Panc1 (cell line): ENCODE results near the gene ANO1. TPM values are rescaled to one million over a fixed set of nuclear protein-coding genes. Genes with fewer than 3 reads are reported as not detected.
A peak's percentile ranks its signal among the peaks of the same experiment; 100 is the strongest.

Experiments
- ATAC-seq: fragments of 200-7000 bp; cut with Tn5 transposase; 2 replicates; pipeline ENCODE4 v1.9.1; 2020; ENCODE audit warnings: mild to moderate bottlenecking, moderate library complexity
- Bru-seq: library from RNA; stranded (reverse); fragments of 400-500 nt; gene quantifications from one replicate; lab custom pipeline; 2021; lab: Mats Ljungman, UMichigan
- BruChase-seq, 2 experiments: library from RNA; stranded (reverse); fragments of 400-500 nt; gene quantifications; one replicate each; lab custom pipeline; 2021; lab: Mats Ljungman, UMichigan
- BruUV-seq: library from RNA; stranded (reverse); fragments of 400-500 nt; replicated peaks from 2 replicates; lab custom pipeline; 2021; lab: Mats Ljungman, UMichigan
- CTCF ChIA-PET: fragments of 300-600 bp; sonication (Branson Sonifier 250); formaldehyde crosslinking; loops from one replicate; lab custom pipeline; 2022; ENCODE audit warnings: antibody characterized with exemption; lab: Charles Lee
- POLR2A ChIA-PET: fragments of 300-600 bp; sonication (Branson Sonifier 250); formaldehyde crosslinking; loops from one replicate; lab custom pipeline; 2022; ENCODE audit warnings: antibody characterized with exemption; lab: Charles Lee
- DNase-seq: peaks from one replicate; pipeline ENCODE4 v3.0.0-alpha.2; 2010; ENCODE audit warnings: low read depth, low spot score
- H3K27ac ChIP-seq: 2 replicates; pipeline ENCODE4 v1.5.1; 2011; ENCODE audit warnings: mild to moderate bottlenecking, low read length, inconsistent platforms
- H3K27me3 ChIP-seq: fragments of 200-500 bp; sonication (Bioruptor generic); 2 replicates; pipeline ENCODE4 v1.6.0; 2014; ENCODE audit warnings: low read length, inconsistent platforms; ENCODE audit not compliant: control insufficient read depth, insufficient read depth
- H3K36me3 ChIP-seq: fragments of 200-500 bp; sonication (Bioruptor generic); 2 replicates; pipeline ENCODE4 v1.5.1; 2014; ENCODE audit warnings: inconsistent platforms, mild to moderate bottlenecking, low read length, moderate library complexity; ENCODE audit not compliant: control insufficient read depth, insufficient read depth
- H3K4me1 ChIP-seq: 2 replicates; pipeline ENCODE4 v1.5.1; 2011; ENCODE audit warnings: inconsistent platforms, mild to moderate bottlenecking, low read length, moderate library complexity; ENCODE audit not compliant: control insufficient read depth, insufficient read depth
- H3K4me3 ChIP-seq, 2 experiments: 2 replicates each; pipeline ENCODE4 v1.5.1; 2011 to 2012; ENCODE audit warnings: low read depth in 2 of 2, low read length in 2 of 2, mild to moderate bottlenecking in 2 of 2, inconsistent platforms in 1 of 2, moderate library complexity in 1 of 2
- H3K9me3 ChIP-seq: fragments of 200-500 bp; sonication (Bioruptor generic); 2 replicates; pipeline ENCODE4 v1.5.1; 2014; ENCODE audit warnings: low read depth, mild to moderate bottlenecking, inconsistent platforms, low read length, moderate library complexity; ENCODE audit not compliant: control insufficient read depth, insufficient read depth
- POLR2AphosphoS5 ChIP-seq: IDR thresholded peaks from 2 replicates; pipeline ENCODE4 v1.6.1; 2012; ENCODE audit warnings: mild to moderate bottlenecking, low read depth, low read length, moderate library complexity
- SIN3A ChIP-seq: IDR thresholded peaks from 2 replicates; pipeline ENCODE4 v1.6.1; 2012; ENCODE audit warnings: low read depth, mild to moderate bottlenecking, low read length, moderate library complexity, borderline replicate concordance; ENCODE audit not compliant: insufficient read depth
- TCF7L2 ChIP-seq: IDR thresholded peaks from 2 replicates; pipeline ENCODE4 v1.6.1; 2011; ENCODE audit warnings: mild to moderate bottlenecking, low read depth, low read length, inconsistent platforms
- in situ Hi-C: cut with HindIII; loops from 2 replicates; pipeline ENCODE4 v1.10.0; 2016; ENCODE audit warnings: low sequenced_read_pairs, low pct_unique_long_range_greater_than_20kb
- intact Hi-C: fragments of 100-400 bp; cut with micrococcal nuclease; formaldehyde crosslinking; loops from one replicate; pipeline ENCODE4 v1.10.0; 2022; ENCODE audit not compliant: unreplicated experiment
- long read RNA-seq: library from polyadenylated mRNA; unstranded; transcript quantifications from one replicate; pipeline ENCODE4 v2.0.0, GENCODE V29; 2021; ENCODE audit not compliant: unreplicated experiment
- polyA plus RNA-seq: library from polyadenylated mRNA; unstranded; fragments of >200 nt; gene quantifications from one replicate; pipeline ENCODE4 v1.2.1, GENCODE V29; 2012; ENCODE audit warnings: missing spikeins; ENCODE audit not compliant: insufficient read length
- total RNA-seq: library from RNA; stranded (reverse); gene quantifications from one replicate; pipeline ENCODE4 v1.2.1, GENCODE V29; 2021; ENCODE audit not compliant: unreplicated experiment
- TF ChIP-seq, protein P1 (sequence below), 2 experiments: IDR thresholded peaks; 2 replicates each; pipeline ENCODE4 v1.6.1; 2011 to 2012; ENCODE audit warnings: low read depth in 2 of 2, control low read depth in 1 of 2, low read length in 1 of 2, mild to moderate bottlenecking in 1 of 2, moderate library complexity in 1 of 2; ENCODE audit not compliant: insufficient read depth in 1 of 2
- TF ChIP-seq, protein P2 (sequence below): fragments of 450-650 bp; IDR thresholded peaks from 2 replicates; pipeline ENCODE4 v1.5.1; 2017; ENCODE audit warnings: mild to moderate bottlenecking

Gene ANO1
- total RNA-seq: 2.3 TPM
- polyA plus RNA-seq: 1.6 TPM
- percentile 21 among the genes with signal in this experiment for Bru-seq, nascent RNA
- BruChase-seq, experiment 1, labeled RNA remaining after a 2-hour chase: percentile 20 among the genes with signal in this experiment
- percentile 22 among the genes with signal in this experiment for BruChase-seq, experiment 2, labeled RNA remaining after a 6-hour chase
- long read RNA-seq, partial matches to known transcripts: 2 of 3 reads
- long read RNA-seq, other reads (novel, unspliced or antisense): 1 of 3 reads

- DNase-seq (no peak), ATAC-seq (peak; percentile 60)
- TF ChIP-seq, protein P1, sequence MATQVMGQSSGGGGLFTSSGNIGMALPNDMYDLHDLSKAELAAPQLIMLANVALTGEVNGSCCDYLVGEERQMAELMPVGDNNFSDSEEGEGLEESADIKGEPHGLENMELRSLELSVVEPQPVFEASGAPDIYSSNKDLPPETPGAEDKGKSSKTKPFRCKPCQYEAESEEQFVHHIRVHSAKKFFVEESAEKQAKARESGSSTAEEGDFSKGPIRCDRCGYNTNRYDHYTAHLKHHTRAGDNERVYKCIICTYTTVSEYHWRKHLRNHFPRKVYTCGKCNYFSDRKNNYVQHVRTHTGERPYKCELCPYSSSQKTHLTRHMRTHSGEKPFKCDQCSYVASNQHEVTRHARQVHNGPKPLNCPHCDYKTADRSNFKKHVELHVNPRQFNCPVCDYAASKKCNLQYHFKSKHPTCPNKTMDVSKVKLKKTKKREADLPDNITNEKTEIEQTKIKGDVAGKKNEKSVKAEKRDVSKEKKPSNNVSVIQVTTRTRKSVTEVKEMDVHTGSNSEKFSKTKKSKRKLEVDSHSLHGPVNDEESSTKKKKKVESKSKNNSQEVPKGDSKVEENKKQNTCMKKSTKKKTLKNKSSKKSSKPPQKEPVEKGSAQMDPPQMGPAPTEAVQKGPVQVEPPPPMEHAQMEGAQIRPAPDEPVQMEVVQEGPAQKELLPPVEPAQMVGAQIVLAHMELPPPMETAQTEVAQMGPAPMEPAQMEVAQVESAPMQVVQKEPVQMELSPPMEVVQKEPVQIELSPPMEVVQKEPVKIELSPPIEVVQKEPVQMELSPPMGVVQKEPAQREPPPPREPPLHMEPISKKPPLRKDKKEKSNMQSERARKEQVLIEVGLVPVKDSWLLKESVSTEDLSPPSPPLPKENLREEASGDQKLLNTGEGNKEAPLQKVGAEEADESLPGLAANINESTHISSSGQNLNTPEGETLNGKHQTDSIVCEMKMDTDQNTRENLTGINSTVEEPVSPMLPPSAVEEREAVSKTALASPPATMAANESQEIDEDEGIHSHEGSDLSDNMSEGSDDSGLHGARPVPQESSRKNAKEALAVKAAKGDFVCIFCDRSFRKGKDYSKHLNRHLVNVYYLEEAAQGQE (IDR thresholded peaks at IDR 0.05; ENCODE audit: insufficient read depth in 1 of 2, low read depth in 2 of 2, low read length in 1 of 2): no peak
- TF ChIP-seq SIN3A: no peak
- no peak for TF ChIP-seq POLR2AphosphoS5
- TF ChIP-seq, protein P2, sequence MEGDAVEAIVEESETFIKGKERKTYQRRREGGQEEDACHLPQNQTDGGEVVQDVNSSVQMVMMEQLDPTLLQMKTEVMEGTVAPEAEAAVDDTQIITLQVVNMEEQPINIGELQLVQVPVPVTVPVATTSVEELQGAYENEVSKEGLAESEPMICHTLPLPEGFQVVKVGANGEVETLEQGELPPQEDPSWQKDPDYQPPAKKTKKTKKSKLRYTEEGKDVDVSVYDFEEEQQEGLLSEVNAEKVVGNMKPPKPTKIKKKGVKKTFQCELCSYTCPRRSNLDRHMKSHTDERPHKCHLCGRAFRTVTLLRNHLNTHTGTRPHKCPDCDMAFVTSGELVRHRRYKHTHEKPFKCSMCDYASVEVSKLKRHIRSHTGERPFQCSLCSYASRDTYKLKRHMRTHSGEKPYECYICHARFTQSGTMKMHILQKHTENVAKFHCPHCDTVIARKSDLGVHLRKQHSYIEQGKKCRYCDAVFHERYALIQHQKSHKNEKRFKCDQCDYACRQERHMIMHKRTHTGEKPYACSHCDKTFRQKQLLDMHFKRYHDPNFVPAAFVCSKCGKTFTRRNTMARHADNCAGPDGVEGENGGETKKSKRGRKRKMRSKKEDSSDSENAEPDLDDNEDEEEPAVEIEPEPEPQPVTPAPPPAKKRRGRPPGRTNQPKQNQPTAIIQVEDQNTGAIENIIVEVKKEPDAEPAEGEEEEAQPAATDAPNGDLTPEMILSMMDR: no peak; the same call in 1 of the 2 replicates
- TF ChIP-seq TCF7L2: no peak
- BruUV-seq: no TSS peak
- ChIA-PET POLR2A (interaction anchor here (0.6 kb wide), 1 partner anchor 905 kb away, joined by 3 read pairs; no protein-coding TSS in a partner anchor), CTCF (no interaction called here)
- Histone ChIP-seq H3K4me3 (peak within 1 kb of the TSS; percentile 23 to 30; a peak in 3 of 4 replicates), H3K27me3 (peaks cover 18% of the 10 kb centered on the region), H3K36me3 (no peaks in the 10 kb centered on the region; the same call in 1 of the 2 replicates), H3K4me1 (no peaks in the 10 kb centered on the region), H3K9me3 (no peaks in the 10 kb centered on the region), H3K27ac (no peak within 1 kb of the TSS)
- intact Hi-C loops: no loop called here
- in situ Hi-C loops: no loop called here
These were observed at the start of gene ANO1 for GRCh38 chr11:70078095-70078780. Gene ANO1, plus strand, starts transcription at chr11:70078317. Its CDS starts 290 bp downstream, at chr11:70078607.

- H3K27me3 ChIP-seq: no peaks in the 10 kb centered on the region; the same call in 1 of the 2 replicates
- in situ Hi-C loops (no loop called here), intact Hi-C loops (no loop called here)
- DNase-seq (no peak), ATAC-seq (peak; percentile 62; the same call in 1 of the 2 replicates)
- BruUV-seq: no TSS peak
- H3K36me3 ChIP-seq: no peaks in the 10 kb centered on the region
- ChIA-PET POLR2A (no interaction called here), CTCF (no interaction called here)
- TF ChIP-seq, protein P2: no peak
- TF ChIP-seq SIN3A (no peak), POLR2AphosphoS5 (no peak), TCF7L2 (no peak)
- TF ChIP-seq, protein P1 (IDR thresholded peaks at IDR 0.05; ENCODE audit: insufficient read depth in 1 of 2, low read depth in 2 of 2, low read length in 1 of 2): no peak
- H3K4me3 ChIP-seq: no peak overlapping the region
- no peak overlapping the region for H3K27ac ChIP-seq
- no peaks in the 10 kb centered on the region for H3K4me1 ChIP-seq
- no peaks in the 10 kb centered on the region for H3K9me3 ChIP-seq
These were observed 48.8 kb upstream of the ANO1 start for GRCh38 chr11:70029115-70029860.
